ENCODE data around the gene HOXB1.
A peak's percentile ranks its signal among the peaks of the same experiment; 100 is the strongest.
"Not testable (repeated sequence)": the region's sequence is repeated elsewhere in the genome, so short reads cannot be mapped to it uniquely, and the experiment has no call there.

Gene HOXB1

DNA sequence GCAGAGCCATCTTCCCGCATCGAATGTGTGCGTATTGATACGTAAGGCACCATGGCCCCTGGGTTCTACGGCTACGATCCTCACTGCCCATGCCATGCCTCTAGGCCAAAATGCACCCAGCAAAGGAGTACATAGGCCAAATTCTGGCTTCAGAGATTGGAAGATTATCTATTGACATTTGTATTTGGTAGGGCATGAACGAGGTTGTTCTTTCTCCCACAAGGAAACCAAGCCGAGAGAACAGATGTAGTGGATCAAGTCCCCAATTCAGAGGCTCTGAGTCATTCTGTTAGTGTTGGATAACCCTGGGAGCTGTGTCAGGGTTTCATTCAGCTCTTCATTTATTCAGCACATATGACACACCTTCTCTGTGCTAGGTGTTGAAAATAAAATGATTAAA lies 36.5 kb downstream of the HOXB1 start:
- DNase-seq (ENCODE audit: low read depth in 2 of 2), result no peak

DNA sequence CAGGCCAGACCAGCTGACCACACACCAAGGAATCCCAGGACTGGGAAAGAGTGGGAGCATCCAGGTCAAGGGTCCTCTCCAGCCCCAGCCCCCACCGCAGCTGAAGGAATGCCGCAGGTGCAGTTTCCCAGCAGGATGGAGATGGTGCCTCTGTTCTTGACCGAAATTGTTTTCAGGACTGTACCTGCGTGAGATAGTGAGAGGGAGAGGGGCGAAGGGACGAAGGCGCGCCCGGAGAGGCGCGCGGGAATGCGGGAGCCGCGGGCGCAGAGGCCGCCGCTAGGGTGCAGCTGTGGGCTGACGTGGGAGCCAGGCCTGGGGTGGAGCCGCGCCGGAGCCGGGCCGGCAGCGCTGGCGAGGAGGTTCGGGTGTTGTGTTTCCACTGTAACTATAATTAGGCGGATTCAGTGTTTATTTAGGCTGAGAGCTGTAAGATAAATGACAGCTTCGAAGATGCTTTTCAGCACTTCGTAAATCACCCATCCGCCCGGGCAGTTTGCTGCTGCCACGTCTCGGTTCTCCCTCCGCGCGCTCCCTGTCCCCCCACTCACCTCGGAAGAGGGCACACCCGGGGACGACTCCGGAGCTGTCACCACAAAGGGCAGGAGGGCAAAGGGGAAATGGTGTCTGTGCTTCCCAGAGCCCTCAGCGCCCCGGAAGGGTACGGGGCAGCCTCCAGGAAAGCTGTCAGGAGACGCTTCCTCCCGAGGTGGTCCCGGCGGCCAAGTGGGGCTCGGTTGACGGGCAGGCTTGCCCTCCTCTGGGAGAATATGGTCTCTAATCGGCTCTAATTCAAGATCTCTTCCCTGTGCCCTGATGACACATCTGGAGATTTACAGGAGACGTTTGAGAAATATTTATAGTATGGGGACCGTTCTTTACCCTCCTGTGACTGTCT lies 38.2 kb downstream of the HOXB1 start:
- peak; percentile 41 to 49 for DNase-seq (ENCODE audit: low read depth in 2 of 2)

GRCh38 chr17:48491527-48492273 lies 39.1 kb downstream of the HOXB1 start:
- no peak for DNase-seq (ENCODE audit: low read depth in 2 of 2)

DNA sequence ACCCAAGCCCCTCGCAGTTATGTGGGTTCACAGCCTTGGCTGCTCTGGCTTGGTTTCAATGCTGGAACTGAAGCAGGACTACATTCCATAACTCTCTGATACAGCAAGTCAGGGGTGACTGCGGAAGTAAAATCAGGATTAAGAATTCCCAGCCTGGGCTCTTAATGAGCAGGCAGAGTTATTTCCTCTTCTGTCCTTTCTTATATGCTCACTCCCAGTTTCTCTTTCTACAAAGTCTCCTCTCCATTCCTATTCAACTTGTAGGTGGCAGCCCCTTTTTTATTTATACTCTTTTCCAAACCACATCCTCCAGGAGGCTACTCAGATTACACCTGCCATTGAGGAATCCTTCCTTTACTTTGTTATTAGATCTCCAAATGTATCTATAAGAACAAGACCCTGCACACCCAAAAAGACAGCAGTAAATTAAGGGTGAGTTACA lies 40.3 kb downstream of the HOXB1 start:
- no peak for DNase-seq (ENCODE audit: low read depth in 2 of 2)

- no peak for DNase-seq (ENCODE audit: low read depth in 2 of 2)
Observed at GRCh38 chr17:48489781-48490180, 41.0 kb downstream of the HOXB1 start.

- DNase-seq (ENCODE audit: low read depth in 2 of 2), result no peak
Observed at GRCh38 chr17:48488548-48489106, 42.2 kb downstream of the HOXB1 start.

DNA sequence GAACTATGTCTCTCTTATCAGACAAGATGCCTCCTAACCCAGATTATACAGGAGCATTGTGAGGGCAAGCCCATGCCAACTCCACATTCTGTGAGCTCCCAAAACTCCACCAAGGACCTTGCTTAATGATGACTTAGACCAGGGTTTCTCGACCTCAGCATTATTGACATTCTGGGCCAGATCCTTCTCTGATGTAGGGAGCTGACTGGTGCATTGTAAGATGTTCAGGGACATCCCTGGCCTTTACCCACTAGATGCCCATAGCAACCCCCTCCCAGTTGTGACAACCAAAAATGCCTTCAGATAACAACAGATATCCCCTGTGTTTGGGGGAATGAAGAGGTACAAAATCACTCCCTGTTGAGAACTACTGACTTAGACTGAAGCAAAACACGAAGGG lies 43.6 kb downstream of the HOXB1 start:
- no peak for DNase-seq (ENCODE audit: low read depth in 2 of 2)

DNA sequence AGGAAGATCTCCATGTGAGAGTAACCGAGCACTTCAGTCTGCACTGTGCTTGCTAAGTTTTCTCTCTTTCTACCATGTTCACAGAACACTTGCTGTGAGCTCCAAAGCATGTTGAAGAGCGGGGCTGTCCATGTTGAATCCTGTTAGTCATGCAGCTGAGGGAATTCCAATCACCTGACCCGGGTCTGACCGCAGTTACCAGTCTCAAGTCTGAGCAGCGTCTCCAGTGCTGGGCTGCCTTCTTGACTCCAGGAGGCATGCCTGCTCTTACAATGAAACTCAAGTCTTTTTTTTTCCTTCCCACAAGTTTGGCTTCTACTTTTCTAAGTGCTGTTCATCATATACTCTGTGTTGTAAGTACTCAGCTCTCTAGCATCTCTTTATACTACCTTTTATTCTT lies 44.3 kb downstream of the HOXB1 start:
- DNase-seq (ENCODE audit: low read depth in 2 of 2), result no peak

DNA sequence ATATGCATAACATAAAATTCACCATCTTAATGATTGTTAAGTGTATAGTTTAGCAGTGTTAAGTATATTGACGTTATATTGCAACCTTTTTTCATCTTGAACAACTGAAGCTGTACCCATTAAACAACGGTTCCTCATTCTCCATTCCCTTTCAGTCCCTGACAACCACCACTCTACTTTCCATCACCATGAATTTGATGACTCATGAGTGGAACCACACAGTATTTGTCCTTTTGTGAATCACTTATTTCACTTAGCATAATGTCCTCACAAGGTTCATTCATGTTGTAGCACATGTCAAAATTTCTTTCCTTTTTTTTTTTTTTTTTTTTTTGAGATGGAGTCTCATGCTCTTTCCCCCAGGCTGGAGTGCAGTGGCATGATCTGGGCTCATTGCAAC lies 46.0 kb downstream of the HOXB1 start:
- no peak for DNase-seq (ENCODE audit: low read depth in 2 of 2)

- DNase-seq (ENCODE audit: low read depth in 2 of 2), result no peak
Observed at GRCh38 chr17:48484256-48484655, 46.6 kb downstream of the HOXB1 start.

DNA sequence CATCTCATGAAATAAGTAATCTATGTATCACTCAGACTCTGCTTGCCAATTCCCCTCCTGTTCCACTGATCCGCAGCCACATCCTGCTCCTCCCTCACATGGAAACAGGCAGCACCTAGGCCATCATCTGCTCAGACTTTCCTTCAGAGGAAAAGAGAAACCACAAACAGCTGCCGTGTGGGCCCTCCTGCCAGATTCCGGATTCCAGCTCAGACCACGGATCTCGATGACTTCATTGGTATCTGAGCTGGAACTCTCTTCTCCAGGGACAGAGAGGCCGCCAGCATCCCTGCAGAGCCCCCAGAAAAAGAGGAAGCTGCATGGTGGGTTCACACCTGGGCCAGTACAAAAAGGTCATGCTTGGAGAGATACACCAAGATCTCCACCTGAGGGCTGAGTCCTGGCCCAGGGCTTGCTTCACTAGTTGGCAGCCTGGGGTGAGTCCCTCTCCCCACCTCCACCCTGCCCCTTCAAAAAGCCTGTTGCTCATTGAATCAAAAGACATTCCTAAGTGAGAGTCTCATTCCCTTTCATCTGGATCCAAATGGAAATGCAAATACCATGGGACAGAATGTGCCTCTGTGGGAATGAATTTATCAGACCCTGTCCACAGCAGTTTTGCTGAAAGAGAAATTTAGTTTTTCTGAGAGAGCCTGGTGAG lies 47.2 kb downstream of the HOXB1 start:
- DNase-seq (ENCODE audit: low read depth in 2 of 2), result peak; percentile 20 to 23

DNA sequence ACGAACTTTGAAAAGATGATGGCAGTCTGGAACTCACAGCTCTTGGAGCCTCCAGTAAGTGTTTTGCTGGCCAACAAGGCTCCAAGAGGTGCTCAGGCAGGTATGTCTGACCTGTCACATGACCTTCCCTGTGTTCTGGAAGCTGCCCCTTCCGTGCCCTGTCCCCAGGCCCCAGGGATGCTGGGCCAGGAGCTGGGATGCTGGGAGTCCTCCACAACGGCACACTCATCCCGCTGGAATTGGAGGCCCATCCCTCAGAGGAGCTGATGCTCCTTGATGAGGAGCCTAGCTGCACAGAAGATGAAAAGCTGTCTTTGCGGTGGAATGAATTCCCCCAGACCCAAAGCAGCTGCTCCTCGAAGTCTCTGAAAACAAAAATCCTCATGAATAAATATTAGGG lies 47.8 kb downstream of the HOXB1 start:
- no peak for DNase-seq (ENCODE audit: low read depth in 2 of 2)

DNA sequence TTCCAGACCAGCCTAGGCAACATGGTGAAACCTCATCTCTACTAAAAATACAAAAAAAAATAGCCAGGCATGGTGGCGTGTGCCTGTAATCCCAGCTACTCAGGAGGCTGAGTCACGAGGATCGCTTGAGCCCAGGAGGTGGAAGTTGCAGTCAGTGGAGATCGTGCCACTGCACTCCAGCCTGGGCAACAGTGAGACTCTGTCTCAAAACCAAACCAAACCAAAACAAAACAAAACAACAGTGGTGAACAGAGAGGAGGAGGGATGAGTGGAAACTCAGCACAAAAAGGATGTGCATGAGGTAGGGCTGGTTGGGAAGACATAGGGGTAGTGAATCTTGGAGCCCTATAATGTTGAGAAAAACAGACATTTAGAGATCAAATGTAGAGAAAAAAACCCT lies 48.5 kb downstream of the HOXB1 start:
- not testable (repeated sequence) for DNase-seq (ENCODE audit: low read depth in 2 of 2)

DNA sequence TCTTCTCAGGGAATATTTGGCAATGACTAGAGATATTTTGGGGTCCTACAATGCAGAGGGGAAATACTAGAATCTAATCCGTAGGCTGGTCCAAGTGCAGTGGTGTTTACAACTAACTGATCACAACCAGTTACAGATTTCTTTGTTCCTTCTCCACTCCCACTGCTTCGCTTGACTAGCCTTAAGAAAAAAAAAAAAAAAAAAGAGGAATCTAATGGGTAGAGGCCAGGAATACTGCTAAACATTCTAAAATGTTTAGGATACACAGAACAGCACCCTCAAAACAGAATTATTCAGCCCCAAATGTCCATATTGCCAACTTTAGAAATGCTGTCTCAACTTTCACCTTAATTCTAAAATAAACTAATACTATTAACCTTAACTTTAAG lies 51.8 kb downstream of the HOXB1 start:
- DNase-seq (ENCODE audit: low read depth in 2 of 2), result no peak
